ENCODE data around the gene MTSS2.

Gene MTSS2

GRCh38 chr16:70677499-70678120 is 8.2 kb downstream of the MTSS2 start:
- H3K27ac ChIP-seq (ENCODE audit: low read length) = no peak overlapping the region
- H3K4me3 ChIP-seq (ENCODE audit: low read length) = no peak overlapping the region
- no peaks in the 10 kb centered on the region for H4K20me1 ChIP-seq (ENCODE audit: insufficient read depth, low read length)
- no peaks in the 10 kb centered on the region for H3K79me2 ChIP-seq (ENCODE audit: low read length)
- H3K27me3 ChIP-seq (ENCODE audit: low read depth, low read length) = no peaks in the 10 kb centered on the region
- H3K36me3 ChIP-seq (replicated peaks; ENCODE audit: low read depth, low read length) = no peaks in the 10 kb centered on the region
- H3K9me3 ChIP-seq (ENCODE audit: insufficient read depth, low read length) = no peaks in the 10 kb centered on the region
- no peak overlapping the region for H3K4me2 ChIP-seq (ENCODE audit: low read length)
- no peak overlapping the region for H3K9ac ChIP-seq (ENCODE audit: low read length)
- no peaks in the 10 kb centered on the region for H3K4me1 ChIP-seq (ENCODE audit: low read length)
- no peak overlapping the region for H2AFZ ChIP-seq (ENCODE audit: low read depth, low read length)
- TF ChIP-seq EZH2phosphoT487 (IDR thresholded peaks at IDR 0.05; ENCODE audit: low read depth) = no peak
- TF ChIP-seq CTCF (IDR thresholded peaks at IDR 0.05; ENCODE audit: low read depth, low read length) = no peak

- Histone ChIP-seq H4K20me1 (ENCODE audit: insufficient read depth, low read length) (no peaks in the 10 kb centered on the region), H3K36me3 (replicated peaks; ENCODE audit: low read depth, low read length) (no peaks in the 10 kb centered on the region), H3K9me3 (ENCODE audit: insufficient read depth, low read length) (no peaks in the 10 kb centered on the region), H2AFZ (ENCODE audit: low read depth, low read length) (no peak overlapping the region), H3K4me2 (ENCODE audit: low read length) (no peak overlapping the region), H3K27ac (ENCODE audit: low read length) (no peak overlapping the region), H3K9ac (ENCODE audit: low read length) (no peak overlapping the region), H3K4me1 (ENCODE audit: low read length) (no peaks in the 10 kb centered on the region), H3K79me2 (ENCODE audit: low read length) (no peaks in the 10 kb centered on the region), H3K27me3 (ENCODE audit: low read depth, low read length) (no peaks in the 10 kb centered on the region), H3K4me3 (ENCODE audit: low read length) (no peak overlapping the region)
- no peak for TF ChIP-seq CTCF (IDR thresholded peaks at IDR 0.05; ENCODE audit: low read depth, low read length)
Measured at GRCh38 chr16:70676675-70677498, 9.0 kb downstream of the MTSS2 start.

- Histone ChIP-seq H3K9me3 (ENCODE audit: insufficient read depth, low read length) (no peaks in the 10 kb centered on the region), H3K27ac (ENCODE audit: low read length) (no peak overlapping the region), H4K20me1 (ENCODE audit: insufficient read depth, low read length) (no peaks in the 10 kb centered on the region), H3K27me3 (ENCODE audit: low read depth, low read length) (no peaks in the 10 kb centered on the region), H3K9ac (ENCODE audit: low read length) (no peak overlapping the region), H3K4me2 (ENCODE audit: low read length) (no peak overlapping the region), H3K4me3 (ENCODE audit: low read length) (no peak overlapping the region), H3K4me1 (ENCODE audit: low read length) (no peaks in the 10 kb centered on the region), H2AFZ (ENCODE audit: low read depth, low read length) (no peak overlapping the region), H3K36me3 (replicated peaks; ENCODE audit: low read depth, low read length) (no peaks in the 10 kb centered on the region), H3K79me2 (ENCODE audit: low read length) (no peaks in the 10 kb centered on the region)
- TF ChIP-seq CTCF (IDR thresholded peaks at IDR 0.05; ENCODE audit: low read depth, low read length) (no peak), EZH2phosphoT487 (IDR thresholded peaks at IDR 0.05; ENCODE audit: low read depth) (no peak)
Measured at GRCh38 chr16:70675851-70676513, 9.9 kb downstream of the MTSS2 start.

Measured in OCI-LY3 (cell line).